Stimulated activated CD4-positive, alpha-beta T cell treated with anti-CD3 and anti-CD28 coated beads, Interleukin-15, amount 100 ng/mL, for 1 hour (primary cell): ENCODE results near the gene CYSTM1.
A peak's percentile ranks its signal among the peaks of the same experiment; 100 is the strongest.
"Not testable (repeated sequence)": the region's sequence is repeated elsewhere in the genome, so short reads cannot be mapped to it uniquely, and the experiment has no call there.

Source experiments
- DNase-seq, 2 donors: peaks; one replicate each; pipeline ENCODE4 v3.0.0-alpha.2; 2020; ENCODE audit warnings: low read depth in 1 of 2, low spot score in 1 of 2

CYSTM1 gene

DNA sequence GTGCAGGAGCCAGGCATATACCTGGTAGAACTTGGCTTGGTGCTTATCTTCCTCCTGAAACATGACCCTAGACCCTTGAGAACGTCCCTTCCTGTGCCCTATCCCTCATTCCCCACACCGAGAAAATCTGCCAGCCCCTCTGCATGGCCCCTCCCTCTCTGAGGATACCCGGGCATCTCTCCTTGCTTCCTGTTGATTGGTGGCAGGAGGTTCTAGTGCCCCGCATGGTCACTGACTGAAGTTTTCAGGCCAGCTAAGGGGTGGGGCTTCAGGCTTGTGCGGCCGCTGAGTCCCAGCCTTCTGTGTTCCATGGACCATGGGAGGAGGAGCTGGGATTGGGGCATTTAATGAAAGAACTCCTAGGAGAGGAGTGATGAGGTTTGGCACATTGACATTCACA lies 26.5 kb upstream of the CYSTM1 start:
- no peak for DNase-seq

DNA sequence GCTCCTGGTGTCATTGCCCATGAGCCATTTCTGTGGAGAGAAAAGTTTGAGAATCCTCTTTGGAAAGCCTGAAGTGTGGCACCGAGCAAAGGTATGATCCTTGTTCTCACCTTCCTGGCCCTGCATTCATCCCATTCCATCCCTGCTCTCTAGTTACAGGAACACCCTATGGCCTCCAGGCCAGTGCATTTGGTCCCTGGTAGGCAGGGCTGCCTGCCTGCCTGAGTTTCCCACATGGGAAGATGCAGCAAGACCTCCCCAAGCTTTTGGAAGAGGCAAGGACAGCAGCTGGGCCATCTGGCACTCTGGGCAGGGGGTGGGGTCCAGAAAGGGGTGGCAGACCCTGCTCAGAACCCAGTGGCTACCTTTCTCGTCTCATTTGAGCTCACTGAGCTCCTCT lies 24.8 kb upstream of the CYSTM1 start:
- DNase-seq: no peak

DNA sequence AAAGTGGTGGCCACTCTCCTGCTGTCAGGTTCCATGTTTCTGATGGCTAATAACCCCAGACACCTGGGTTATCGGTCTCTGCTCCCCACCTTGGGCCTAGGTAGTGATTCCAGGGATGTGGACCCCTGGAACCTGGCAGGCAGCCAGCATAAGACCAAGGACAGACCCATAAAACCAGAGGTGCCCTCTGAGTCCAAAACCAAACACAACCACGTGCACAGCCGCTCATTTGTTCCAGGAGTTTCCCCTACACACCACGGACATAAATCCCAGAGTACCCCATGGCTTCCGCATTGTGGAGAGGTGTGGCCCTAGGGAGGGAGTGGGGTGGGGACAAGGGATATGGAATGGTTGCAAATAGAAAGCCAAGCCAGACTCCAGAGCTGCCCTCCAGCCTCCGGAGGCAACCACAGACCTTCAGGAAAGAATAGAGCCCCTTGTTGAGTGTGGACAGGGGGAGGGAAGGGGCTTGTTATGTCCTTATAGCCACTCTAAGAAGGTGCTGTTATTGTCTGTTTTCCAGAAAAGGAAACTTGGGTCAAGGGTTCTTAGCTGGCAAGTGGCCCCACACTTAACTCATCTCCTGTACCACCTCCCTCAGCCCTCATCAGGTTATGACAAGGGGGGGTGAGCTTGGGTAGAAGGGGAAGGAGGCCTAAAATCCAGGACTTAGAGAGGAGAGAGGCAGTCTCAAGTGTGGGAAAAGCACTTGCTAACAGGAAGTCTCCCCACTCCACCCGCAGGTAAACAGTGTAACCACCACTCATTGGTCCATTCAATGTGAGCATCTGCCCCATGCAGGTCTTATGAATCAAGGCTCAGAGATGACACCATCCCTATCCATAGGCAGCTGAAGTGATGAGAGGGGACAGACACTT lies 23.6 kb upstream of the CYSTM1 start:
- no peak for DNase-seq

DNA sequence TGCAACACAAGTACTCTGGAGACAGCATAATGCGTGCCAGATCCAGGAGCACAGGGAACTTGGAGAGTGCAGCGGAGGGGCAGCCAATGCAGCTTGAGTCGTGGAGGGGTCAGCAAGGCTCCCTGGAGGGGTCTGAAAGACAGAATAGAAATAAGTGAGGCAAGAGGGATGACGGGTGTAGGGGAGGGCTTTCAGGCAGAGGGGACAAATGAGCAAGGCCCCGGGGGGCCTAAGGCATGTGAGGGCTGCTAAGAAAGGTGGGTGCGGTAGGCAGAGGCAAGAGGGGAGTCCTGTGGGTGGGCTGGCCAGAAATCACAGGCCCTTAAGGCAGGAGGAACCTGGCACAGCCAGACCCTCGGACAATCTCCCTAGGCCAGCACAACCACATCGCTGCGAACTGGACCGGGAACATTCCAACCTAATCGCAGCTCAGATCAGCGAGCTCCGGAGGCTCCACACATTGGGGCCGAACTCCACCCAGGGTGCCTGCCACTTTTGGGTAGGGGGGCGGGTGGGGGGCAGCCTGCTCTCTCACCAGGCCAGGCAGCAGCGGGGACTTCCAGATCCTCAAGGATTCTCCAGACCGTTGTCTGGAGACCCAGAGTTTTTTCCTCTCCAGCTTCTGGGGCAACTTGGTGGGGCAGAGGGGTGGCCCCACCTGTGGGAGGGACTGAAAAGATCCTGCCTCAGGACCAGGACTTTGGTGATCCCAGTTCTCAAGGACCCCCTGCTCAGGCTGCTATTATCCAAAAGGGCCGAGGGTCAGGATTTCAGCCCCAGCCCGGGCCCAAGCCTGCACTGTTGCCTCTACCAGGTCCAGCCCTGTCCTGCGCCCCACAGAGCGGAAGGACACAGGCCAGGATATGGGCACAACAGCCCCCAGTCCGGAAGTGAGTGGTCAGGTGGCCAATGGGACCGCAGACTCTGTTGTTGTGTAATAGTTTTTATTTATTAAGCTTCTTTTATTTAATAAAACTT lies 22.7 kb upstream of the CYSTM1 start:
- DNase-seq: no peak

DNA sequence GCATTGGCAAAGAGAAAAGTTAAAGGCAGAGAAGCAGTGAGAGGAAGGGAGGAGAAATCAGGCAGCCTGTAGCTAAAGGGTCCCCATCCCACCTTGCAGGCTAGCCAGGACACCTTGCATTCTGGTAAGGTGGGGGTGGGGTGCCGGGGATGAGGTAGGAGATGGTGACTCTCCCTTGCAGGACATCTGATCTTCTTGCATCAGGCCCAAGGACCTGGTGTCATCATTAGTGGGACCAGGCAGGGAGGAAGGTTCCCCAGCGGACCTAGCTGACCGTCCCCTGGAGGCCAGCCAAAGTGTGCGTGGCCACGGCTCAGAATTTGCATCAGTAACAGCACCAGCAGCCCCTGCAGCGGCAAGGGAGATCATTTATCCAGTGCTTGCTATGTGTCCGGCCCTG lies 21.7 kb upstream of the CYSTM1 start:
- no peak for DNase-seq

DNA sequence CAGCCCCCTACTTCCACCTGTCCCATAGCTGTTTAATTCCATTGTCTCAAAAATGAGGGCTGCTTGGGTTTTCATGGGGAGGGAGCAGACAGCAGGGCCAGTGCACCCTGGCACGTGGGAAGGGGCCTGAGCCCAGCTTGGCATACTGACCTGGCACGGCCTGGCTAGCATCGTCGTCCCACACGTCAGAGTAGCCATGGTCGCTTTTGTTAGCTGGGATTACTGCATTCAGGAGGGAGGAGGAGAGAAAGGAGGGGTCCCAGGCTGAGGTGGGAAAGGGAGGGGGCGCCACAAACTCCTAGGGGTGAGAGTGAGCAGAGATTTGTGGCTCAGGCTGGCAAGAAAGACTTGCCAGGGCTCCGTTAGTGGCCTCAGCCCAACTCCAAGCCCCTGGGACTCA lies 21.1 kb upstream of the CYSTM1 start:
- no peak for DNase-seq

DNA sequence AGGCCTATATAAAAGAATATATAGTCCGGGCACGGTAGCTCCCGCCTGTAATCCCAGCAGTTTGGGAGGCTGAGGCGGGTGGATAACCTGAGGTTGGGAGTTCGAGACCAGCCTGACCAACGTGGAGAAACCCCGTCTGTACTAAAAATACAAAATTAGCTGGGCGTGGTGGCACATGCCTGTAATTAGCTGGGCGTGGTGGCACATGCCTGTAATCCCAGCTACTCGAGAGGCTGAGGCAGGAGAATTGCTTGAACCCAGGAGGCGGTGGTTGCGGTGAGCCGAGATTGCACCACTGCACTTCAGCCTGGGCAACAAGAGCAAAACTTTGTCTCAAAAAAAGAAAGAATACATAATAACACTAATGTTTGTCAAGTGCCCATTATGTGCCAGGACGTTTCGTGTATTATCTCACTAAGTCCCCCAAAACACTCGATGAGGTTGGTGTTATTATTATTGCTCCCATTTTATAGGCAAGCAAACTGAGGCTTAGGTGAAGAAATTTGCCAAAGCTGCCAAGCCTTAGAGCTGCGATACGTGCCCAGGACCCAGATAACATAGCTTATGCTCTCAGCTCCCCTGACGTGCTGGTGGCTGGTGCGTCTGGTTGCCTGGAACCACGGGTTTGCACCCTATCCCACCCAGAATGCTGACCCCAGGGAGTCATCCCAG lies 20.1 kb upstream of the CYSTM1 start:
- not testable (repeated sequence) for DNase-seq

DNA sequence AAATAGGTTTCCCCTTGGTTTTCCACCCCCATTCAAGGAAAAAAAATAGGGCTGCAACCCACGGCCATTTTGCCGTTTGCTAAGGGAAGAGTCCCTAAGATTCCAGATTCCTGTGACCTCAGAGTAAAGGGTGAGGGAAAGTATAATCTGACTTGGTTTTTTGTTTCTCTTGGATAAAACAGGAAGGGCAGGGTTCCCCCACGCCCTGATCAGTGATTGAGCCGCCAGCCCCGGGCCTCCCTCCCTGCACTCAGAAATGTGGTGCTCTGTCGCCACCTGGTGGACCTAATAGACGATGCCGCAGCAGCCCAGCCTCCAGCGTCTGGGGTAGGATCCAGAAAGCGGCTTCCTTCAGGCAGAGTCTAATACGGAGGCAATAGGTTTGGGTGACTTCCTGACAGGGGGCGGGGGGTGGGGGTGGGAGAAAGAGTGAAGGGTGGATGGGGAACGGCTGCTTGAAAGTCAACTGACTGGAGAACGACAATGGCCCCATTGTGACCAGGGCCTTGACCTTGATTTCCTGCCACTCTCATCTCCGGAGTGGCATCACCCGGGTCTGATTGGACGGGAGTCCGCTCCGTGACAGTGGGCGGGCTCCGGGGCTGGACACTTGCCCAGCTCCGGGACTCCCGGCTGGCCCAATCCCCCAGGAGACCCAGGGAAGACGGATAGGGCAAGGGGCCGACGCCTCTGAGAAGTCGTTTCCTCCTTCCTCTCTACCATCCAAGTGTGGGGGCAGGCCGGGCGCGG lies 17.8 kb upstream of the CYSTM1 start:
- peak; percentile 71 to 76 for DNase-seq

DNA sequence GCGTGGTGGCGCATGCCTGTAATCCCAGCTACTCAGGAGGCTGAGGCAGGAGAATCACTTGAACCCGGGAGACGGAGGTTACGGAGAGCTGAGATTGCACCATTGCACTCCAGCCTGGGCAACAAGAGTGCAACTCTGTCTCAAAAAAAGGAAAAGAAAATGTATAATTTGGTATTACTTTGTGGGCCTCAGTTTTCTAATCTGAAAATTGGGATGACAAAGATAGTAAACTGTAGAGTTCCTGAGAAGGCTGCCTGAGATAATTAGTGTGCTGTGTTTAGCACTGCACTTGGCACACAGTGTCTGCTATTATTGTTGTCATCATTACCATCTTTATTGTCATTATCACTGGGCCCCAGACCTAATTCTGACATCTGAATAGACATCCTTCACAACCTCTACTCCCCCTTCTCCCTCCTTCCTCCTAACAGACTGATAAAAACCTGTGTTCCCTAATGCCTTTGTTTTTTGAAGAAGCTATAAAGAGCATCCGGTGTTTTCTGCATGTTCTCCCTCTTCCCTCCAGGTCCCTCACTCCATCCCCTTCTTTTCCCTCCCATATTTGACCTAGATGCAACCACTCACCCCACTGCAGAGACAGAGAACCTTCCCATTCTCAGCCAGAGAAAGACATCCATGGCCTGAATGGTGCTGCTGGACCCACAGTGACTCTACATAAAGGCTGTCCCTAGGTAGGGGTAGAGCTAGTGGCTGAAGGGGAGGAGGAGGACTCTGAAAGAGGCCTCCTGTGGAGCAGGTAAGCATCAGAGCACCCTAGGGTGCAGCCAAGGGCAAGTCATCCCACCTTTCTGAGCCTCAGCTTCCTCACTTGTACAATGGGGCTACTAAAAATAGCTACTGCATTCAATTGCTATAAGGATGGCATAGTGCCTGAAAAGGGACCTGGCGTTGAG lies 15.7 kb upstream of the CYSTM1 start:
- DNase-seq: no peak

DNA sequence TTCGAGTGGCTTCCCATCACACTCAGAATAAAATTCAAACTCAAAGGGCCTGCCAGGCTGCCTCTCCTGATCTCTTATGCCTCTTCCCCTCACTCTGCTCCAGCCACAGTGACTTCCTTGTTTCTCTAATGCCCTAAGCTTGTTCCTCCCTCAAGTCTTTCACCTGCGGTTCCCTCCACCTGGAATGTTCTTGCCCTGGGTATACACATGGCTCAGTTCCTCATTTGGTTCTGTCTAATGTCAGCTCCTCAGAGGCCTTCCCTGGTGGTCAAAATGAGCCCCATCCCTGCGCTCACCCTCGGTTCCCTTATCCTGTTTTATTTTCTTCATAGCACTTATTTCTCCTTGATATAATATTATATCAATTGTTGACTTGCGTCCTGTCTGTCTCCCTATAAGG lies 12.7 kb upstream of the CYSTM1 start:
- DNase-seq: no peak

DNA sequence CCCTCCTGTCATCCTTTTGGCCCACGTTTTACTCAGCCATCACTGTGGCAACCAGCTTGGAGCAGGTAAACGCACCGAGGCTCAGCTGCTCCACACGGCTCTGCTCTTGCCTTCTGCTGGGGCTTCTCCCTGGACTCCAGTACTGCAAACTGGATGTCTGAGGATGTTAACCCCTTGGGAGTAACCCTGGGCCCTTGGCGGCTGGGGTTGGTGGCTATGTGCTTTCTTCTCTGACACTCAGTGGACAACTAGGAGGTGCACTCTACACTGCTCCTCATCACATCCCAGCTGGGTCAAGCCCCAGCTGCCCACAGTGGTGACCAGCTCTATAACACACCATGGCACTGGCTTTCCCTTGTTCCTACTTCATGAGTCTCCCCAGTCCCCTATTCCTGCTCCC lies 12.2 kb upstream of the CYSTM1 start:
- DNase-seq: no peak

DNA sequence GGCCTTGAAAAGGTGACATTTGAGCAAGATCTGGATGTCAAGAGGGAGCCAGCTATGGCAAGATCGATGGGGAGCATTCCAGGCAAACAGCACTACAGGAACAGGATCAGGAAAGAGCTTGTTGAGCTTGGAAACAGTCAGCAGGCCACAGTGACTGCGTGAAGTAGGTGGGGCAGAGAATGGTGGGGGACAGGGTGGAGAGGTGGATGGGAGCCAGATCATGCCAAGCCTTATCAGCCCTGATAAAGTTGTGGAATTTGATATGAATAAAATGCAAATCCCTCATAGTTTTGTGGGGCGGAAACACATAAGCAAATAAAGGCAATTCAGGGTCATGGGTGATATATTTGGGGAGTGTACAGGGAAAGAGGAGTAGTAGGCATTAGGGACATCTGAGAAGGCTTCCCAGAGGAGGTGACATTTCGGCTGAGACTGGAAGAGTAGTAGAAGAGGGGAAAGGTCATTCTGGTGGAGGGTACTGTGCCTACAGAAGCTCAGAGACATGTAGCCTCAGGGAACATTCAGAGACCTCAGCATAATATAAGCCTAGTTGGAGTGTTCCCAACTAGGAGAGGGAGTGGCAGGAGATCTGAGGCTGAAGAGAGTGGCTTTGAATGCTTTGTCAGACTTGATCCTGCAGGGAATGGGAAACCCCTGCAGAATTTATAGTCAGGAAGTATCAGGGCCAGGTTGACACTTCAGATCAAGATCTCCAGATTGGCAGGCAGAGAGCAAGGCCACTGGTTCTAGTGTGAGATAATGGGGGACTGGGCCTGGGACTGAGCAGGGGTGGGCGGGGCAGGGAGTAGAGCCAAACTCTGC lies 9.7 kb upstream of the CYSTM1 start:
- no peak for DNase-seq

DNA sequence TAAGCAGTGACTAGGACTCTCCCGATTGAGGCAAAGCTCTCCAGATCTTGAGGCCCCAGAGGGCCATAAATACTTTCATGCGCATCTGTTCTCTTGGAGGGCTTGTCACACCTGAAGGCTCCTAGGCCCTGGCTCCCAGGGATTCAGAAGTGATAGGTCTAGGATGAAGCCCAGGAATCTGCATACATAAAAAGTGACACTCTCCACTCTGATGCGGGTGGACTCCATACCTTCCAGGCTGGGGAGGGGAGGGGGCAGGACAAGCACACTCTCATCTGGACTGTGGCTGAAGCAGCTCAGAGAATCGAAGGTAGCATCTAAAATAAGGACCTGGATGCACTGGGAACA lies 9.1 kb upstream of the CYSTM1 start:
- DNase-seq: no peak

DNA sequence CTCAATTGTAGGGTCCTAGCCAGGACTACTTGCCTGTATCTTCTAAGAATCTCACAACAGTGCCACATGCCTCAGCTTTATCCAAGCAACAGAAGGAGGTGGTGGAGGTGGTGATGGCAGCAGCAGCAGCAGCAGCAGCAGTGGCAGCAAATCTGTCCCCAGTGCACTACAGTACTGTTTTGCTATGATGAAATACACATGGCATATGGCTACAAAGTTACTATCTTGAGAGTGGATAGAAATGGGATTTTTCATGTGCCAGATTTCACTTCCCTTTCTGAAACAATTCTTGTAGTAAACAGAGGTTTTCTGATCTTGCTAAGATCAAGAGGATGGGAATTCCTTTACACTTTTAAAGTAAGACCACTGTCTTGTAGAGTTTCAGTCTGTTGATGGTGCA lies 8.1 kb upstream of the CYSTM1 start:
- no peak for DNase-seq

DNA sequence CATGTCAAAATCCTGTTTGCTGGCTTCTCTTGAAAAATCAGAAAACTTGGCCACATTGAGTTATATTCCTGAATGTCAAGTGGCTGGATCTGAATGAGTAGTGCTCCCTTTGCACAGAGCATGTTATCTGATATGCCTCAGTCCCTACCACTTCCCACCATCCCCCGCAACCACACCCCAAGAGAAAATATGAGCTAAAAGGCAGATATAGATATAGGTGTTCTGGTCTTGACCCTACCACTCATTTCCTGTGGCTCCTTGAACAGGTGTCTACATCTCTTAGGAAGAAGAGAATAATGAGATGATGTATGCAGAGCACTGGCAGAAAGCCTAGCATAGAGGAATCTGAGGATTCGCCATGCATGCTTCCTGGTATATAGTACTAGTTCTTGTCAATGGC lies 6.6 kb upstream of the CYSTM1 start:
- DNase-seq: no peak

DNA sequence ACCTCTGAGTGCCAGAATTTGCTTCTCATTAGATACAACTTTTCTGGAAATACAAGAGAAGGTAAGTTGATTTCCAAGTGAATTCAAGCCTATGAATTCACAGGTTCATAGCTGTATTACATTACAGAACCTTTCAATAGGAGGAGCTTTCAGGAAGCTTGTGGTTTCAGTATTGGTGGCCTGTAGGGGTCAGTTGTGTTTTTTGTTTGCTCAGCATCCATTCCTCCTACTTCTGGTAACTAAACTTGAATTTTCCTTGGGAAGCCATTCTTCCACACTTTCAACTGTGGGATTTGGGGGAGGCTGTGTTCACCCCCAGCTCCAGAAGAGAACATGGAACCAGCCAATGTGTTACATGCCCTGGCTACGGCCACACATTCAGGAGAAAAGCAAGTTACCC lies 5.6 kb upstream of the CYSTM1 start:
- no peak for DNase-seq

DNA sequence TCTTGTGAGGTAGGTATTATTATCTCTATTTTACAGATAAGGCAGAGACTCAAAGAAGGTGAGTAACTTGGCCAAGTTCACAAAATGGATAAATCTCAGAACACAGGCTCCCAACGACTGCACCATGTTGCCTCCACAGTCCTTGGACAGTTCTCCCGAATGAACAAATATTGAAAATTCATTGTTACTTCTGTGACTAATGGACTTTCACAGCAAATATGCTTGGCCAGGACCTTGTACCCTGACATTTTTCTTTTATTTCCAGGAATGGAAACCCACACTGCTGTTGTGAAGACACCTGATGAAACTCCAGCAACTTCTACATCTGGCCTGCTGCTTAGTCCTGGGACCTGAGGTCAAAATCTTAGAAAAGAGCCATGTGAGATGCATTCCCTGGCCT lies 2.5 kb upstream of the CYSTM1 start:
- DNase-seq: no peak

DNA sequence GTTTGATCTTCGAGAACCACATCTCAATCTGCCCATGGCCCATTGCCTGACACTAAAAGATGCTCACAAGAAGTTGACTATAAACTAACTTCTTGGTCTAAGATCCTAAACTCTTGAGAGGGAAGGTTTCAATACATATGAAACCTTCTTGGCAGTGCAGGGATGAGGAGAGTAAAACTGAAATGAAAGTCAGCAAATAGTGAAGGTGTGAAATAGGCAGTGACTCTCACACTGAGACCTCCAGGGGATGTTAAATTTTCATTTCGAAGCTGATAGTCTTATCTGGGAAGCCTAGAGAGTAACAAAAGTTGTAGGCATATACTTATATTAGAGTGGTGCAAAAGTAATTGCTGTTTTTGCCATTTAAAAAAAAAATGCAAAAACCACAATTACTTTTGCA lies 974 bp upstream of the CYSTM1 start:
- DNase-seq: no peak
